ENCODE measurements around the gene CRABP1. TPM values are rescaled to one million over a fixed set of nuclear protein-coding genes. Genes with fewer than 3 reads are reported as not detected.

The CRABP1 gene
- total RNA-seq, 2 donors from 2014 or later = 1.3 to 1.5 TPM

GRCh38 chr15:78329625-78330024 lies 10.5 kb upstream of the CRABP1 start:
- H3K9ac ChIP-seq (ENCODE audit: low read depth in 2 of 2, low read length in 2 of 2) = no peak overlapping the region
- H3K4me3 ChIP-seq = no peak overlapping the region
- intact Hi-C loops (cut with DNase I) = no loop called here
- H3K4me1 ChIP-seq = no peaks in the 10 kb centered on the region
- no peaks in the 10 kb centered on the region for H3K36me3 ChIP-seq
- no peaks in the 10 kb centered on the region for H3K27me3 ChIP-seq
- TF ChIP-seq CTCF (IDR thresholded peaks at IDR 0.05) = no peak
- no peak overlapping the region for H3K27ac ChIP-seq
- no peaks in the 10 kb centered on the region for H3K9me3 ChIP-seq
- DNase-seq = no peak

GRCh38 chr15:78334845-78335244 lies 5.3 kb upstream of the CRABP1 start:
- intact Hi-C loops (cut with DNase I) = no loop called here
- Histone ChIP-seq H3K27me3 (peaks cover 11% of the 10 kb centered on the region), H3K4me1 (no peaks in the 10 kb centered on the region), H3K9ac (ENCODE audit: low read depth in 2 of 2, low read length in 2 of 2) (no peak overlapping the region), H3K9me3 (no peaks in the 10 kb centered on the region), H3K36me3 (no peaks in the 10 kb centered on the region), H3K27ac (no peak overlapping the region), H3K4me3 (no peak overlapping the region)
- no peak for DNase-seq
- TF ChIP-seq CTCF (IDR thresholded peaks at IDR 0.05) = no peak

GRCh38 chr15:78335985-78336384 lies 4.2 kb upstream of the CRABP1 start:
- Histone ChIP-seq H3K4me3 (no peak overlapping the region), H3K4me1 (peaks cover 5% of the 10 kb centered on the region), H3K9ac (ENCODE audit: low read depth in 2 of 2, low read length in 2 of 2) (no peak overlapping the region), H3K27me3 (peaks cover 22% of the 10 kb centered on the region), H3K36me3 (no peaks in the 10 kb centered on the region), H3K27ac (no peak overlapping the region), H3K9me3 (no peaks in the 10 kb centered on the region)
- intact Hi-C loops (cut with DNase I) = no loop called here
- DNase-seq = no peak
- TF ChIP-seq CTCF (IDR thresholded peaks at IDR 0.05) = no peak

- no peak for TF ChIP-seq CTCF (IDR thresholded peaks at IDR 0.05)
- peaks cover 5% of the 10 kb centered on the region for H3K4me1 ChIP-seq
- peaks cover 30% of the 10 kb centered on the region for H3K27me3 ChIP-seq
- no peak overlapping the region for H3K9ac ChIP-seq (ENCODE audit: low read depth in 2 of 2, low read length in 2 of 2)
- no peaks in the 10 kb centered on the region for H3K36me3 ChIP-seq
- no peak for DNase-seq
- H3K4me3 ChIP-seq = no peak overlapping the region
- intact Hi-C loops (cut with DNase I) = no loop called here
- no peak overlapping the region for H3K27ac ChIP-seq
- no peaks in the 10 kb centered on the region for H3K9me3 ChIP-seq
These were observed 1.4 kb upstream of the CRABP1 start for GRCh38 chr15:78338781-78339180.

- DNase-seq = no peak
- Histone ChIP-seq H3K36me3 (no peaks in the 10 kb centered on the region), H3K4me3 (no peak overlapping the region), H3K4me1 (peaks cover 5% of the 10 kb centered on the region), H3K9me3 (no peaks in the 10 kb centered on the region), H3K27me3 (peaks cover 30% of the 10 kb centered on the region), H3K27ac (no peak overlapping the region), H3K9ac (ENCODE audit: low read depth in 2 of 2, low read length in 2 of 2) (no peak overlapping the region)
- TF ChIP-seq CTCF (IDR thresholded peaks at IDR 0.05) = no peak
- intact Hi-C loops (cut with DNase I) = no loop called here
These were observed 594 bp upstream of the CRABP1 start for GRCh38 chr15:78339559-78339958.

Data from colonic mucosa (tissue), 4 donors.